ENCODE results near the gene MBP.
A peak's percentile ranks its signal among the peaks of the same experiment; 100 is the strongest.

MBP gene

DNA sequence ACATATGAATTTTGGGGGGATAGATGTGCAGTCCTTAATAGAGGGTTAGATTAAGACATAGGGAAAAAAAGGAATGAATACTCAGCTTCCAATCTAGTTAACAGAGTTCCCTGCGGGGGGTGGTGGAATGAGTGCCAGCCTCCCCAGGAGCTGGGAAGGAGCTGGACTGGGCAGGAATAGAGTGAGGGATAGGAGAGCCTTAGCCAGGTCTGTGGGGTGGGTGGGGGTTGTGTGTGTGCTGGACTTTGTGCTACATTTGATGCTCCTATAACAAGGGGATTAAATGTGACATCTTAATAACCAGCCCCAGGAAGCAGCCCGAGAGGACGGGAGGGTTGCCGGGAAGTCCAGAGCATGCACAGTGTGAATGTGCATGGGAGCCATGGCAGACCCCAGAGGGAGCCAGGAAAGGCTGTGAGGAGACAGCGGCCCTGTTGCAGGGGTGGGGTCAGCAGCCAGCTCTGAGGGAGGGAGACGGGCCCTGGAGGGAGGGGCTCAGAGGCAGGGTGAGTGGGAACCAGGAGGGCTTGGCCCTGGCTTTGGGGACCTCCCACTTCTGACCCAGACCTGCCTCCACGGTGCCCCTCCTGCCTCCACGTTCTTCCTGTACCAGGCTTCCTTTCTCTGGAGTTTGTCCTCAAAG is 3.6 kb upstream of the MBP start:
- DNase-seq = no peak
- in situ Hi-C loops (cut with HindIII; ENCODE audit: low pct_ligation_motif_present, low sequenced_read_pairs) = no loop called here
- Histone ChIP-seq H3K27me3 (replicated peaks) (no peaks in the 10 kb centered on the region), H3K4me3 (ENCODE audit: low read depth, low read length) (no peak overlapping the region), H3K36me3 (replicated peaks) (no peaks in the 10 kb centered on the region), H3K27ac (no peak overlapping the region)
- TF ChIP-seq, protein P1, sequence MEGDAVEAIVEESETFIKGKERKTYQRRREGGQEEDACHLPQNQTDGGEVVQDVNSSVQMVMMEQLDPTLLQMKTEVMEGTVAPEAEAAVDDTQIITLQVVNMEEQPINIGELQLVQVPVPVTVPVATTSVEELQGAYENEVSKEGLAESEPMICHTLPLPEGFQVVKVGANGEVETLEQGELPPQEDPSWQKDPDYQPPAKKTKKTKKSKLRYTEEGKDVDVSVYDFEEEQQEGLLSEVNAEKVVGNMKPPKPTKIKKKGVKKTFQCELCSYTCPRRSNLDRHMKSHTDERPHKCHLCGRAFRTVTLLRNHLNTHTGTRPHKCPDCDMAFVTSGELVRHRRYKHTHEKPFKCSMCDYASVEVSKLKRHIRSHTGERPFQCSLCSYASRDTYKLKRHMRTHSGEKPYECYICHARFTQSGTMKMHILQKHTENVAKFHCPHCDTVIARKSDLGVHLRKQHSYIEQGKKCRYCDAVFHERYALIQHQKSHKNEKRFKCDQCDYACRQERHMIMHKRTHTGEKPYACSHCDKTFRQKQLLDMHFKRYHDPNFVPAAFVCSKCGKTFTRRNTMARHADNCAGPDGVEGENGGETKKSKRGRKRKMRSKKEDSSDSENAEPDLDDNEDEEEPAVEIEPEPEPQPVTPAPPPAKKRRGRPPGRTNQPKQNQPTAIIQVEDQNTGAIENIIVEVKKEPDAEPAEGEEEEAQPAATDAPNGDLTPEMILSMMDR (IDR thresholded peaks at IDR 0.05; ENCODE audit: low read depth, low read length, missing control alignments) = no peak

DNA sequence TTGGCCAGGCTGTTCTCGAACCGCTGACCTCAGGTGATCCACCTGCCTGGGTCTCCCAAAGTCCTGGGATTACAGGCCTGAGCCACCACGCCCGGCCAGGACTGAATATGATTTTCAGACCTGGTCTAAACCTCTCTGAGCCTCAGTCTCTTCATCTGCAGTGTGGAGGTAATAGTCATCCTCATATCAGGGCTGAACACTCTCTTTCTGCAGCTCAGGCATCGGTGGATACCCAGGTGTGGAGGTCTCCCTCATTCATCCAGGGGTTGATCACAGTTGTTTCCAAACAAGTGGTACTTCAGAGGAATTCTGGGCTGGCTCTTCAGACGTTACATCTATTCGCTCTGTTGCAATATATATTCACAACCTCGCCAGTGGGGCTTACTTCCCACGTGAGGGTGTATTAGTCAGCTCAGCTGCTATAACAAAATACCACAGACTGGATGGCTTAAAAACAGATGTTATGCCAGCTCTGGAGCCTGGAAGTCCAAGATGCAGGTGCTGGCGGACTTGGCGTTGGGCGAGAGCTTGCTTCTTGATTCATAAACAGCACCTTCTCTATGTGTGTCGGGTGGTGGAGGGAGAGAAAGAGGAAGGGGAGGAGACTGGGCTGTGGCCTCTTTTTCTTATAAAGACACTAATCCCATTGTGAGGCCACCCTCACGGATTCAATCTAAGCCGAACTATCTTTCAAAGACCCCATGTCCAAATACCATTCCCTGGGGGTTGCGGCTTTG is 2.9 kb upstream of the MBP start:
- no peaks in the 10 kb centered on the region for H3K36me3 ChIP-seq (replicated peaks)
- H3K27me3 ChIP-seq (replicated peaks) = no peaks in the 10 kb centered on the region
- TF ChIP-seq, protein P1 (IDR thresholded peaks at IDR 0.05; ENCODE audit: low read depth, low read length, missing control alignments) = no peak
- in situ Hi-C loops (cut with HindIII; ENCODE audit: low pct_ligation_motif_present, low sequenced_read_pairs) = no loop called here
- H3K4me3 ChIP-seq (ENCODE audit: low read depth, low read length) = no peak overlapping the region
- no peak for DNase-seq
- H3K27ac ChIP-seq = no peak overlapping the region

DNA sequence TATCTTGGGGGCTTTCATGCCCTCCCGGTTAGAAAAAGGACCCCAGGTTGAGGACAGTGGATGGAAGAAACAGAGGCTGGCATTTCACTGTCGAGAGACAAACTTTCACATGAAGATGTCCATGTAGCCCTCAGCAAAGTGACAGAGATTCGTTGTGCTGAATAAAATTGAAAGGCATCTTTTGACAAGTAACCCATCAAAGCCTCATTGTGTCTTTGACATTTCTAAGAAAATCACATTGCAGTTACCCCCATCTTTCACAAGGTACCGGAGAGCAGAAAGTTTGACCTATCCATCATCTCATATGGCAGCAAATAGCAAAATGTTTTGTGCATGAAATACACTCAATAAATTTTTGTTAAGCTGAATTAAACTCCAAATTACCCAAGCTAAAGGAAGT is 2.0 kb upstream of the MBP start:
- no peak overlapping the region for H3K27ac ChIP-seq

DNA sequence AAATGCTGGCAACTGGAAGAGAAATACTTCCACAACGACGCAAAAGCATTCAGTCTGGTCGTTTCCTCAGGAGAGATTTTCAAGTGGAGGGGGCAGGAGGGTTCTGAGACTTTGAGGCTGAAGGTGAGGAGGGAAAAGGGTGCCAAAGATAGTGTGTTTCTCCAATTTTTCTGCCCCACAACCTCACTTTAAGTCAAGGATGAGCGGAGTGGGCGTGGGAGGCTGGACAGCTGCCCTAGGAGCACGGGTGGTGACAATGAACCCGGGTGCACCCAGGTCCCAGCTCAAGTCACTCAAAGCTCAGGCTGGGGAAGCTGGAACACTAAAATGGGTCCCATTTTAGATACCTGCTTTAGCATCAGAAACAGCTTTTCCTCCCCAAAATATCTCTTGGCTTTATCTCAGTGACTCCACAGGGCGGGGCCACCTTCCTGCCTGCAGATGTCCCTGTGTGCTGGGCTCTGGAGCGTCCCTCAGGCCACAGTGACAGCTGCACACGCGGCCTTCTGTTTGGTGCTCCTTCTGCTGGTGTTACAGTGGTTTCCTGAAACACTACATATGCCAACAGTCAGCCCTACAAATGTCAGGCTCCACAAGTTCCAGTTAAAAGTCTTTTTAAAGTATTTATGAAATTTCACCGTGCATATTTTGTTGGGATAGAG is 1.4 kb upstream of the MBP start:
- in situ Hi-C loops (cut with HindIII; ENCODE audit: low pct_ligation_motif_present, low sequenced_read_pairs) = no loop called here
- no peaks in the 10 kb centered on the region for H3K36me3 ChIP-seq (replicated peaks)
- TF ChIP-seq, protein P1 (IDR thresholded peaks at IDR 0.05; ENCODE audit: low read depth, low read length, missing control alignments) = no peak
- no peak for DNase-seq
- H3K27me3 ChIP-seq (replicated peaks) = no peaks in the 10 kb centered on the region
- H3K4me3 ChIP-seq (ENCODE audit: low read depth, low read length) = no peak overlapping the region
- H3K27ac ChIP-seq = no peak overlapping the region

More for the DNA sequence above, 2.0 kb upstream of the MBP start:
- H3K4me3 ChIP-seq (ENCODE audit: low read depth, low read length) = no peak overlapping the region
- no peak for DNase-seq
- in situ Hi-C loops (cut with HindIII; ENCODE audit: low pct_ligation_motif_present, low sequenced_read_pairs) = no loop called here
- no peaks in the 10 kb centered on the region for H3K27me3 ChIP-seq (replicated peaks)
- no peaks in the 10 kb centered on the region for H3K36me3 ChIP-seq (replicated peaks)
- TF ChIP-seq, protein P1 (IDR thresholded peaks at IDR 0.05; ENCODE audit: low read depth, low read length, missing control alignments) = no peak

DNA sequence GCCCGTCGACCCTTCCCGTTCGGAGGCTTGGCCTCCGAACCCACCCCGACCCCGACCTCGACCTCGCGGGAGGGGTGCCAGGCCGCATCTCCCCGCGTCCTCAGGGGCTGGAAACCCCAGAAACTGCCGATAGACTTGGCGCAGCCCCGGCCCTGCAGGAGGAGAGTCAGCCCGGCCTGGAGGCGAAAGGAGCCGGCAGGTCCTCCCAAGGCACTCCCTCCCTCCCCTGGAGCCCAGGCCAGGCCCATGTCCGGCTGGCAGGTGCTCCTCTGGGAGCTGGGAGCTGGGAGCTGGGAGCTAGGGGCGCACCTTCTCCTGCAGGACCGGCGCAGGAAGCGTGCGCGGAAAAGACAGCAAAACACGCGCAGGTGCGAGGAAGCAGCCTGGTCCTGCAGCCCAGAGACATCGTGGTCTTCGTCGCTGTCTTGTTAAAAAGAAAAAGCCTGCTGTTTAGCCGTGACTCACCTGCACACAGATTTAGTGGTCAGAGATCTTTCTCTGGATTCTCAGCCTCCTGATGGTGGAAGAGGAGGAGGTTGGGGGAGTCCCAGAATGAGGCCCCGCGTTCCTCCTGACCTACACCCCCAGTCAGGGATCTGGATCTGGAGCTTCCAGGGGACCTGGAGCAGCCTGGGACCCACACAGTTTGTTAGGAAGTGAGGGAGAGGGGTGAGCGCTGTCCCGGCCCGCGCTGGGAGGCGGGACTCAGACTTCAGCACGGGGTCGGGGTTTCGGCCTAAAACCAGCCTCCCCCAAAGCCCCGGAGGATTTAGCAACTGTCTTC is 660 bp upstream of the MBP start:
- no peaks in the 10 kb centered on the region for H3K36me3 ChIP-seq (replicated peaks)
- H3K27ac ChIP-seq = no peak overlapping the region
- H3K27me3 ChIP-seq (replicated peaks) = no peaks in the 10 kb centered on the region
- peak overlapping the region; percentile 66 for H3K4me3 ChIP-seq (ENCODE audit: low read depth, low read length)
- no peak for DNase-seq
- TF ChIP-seq, protein P1 (IDR thresholded peaks at IDR 0.05; ENCODE audit: low read depth, low read length, missing control alignments) = no peak
- in situ Hi-C loops (cut with HindIII; ENCODE audit: low pct_ligation_motif_present, low sequenced_read_pairs) = no loop called here

Measured in brain microvascular endothelial cell (primary cell).